Measurements from ENCODE around the gene RNF213. TPM values are rescaled to one million over a fixed set of nuclear protein-coding genes. Genes with fewer than 3 reads are reported as not detected.

Gene RNF213
- total and polyA plus RNA-seq, 4 donors, result 67.0 to 198 (median 106) TPM

DNA sequence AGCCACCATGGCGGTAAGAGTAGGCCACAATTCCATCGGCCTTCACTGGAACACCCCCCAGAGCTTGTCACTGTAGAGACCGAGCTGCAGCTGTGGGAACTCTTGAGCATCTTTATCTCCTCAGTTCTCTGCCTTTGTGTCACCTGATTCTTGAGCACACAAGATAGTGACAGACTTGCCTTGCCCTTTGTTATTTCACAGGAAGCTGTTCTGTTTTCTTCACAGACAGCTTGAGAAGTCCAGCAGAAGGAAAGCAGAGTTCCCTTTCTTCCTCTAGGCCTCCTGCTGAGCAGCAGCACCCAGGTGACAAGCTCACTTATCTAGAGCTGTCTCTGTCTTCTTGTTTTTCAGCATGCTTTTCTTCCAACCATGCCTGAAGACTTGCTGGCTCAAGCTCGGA is 115.9 kb downstream of the RNF213 start:
- ATAC-seq (ENCODE audit: insufficient read depth, low FRiP score), result no peak
- Histone ChIP-seq H3K27me3 (ENCODE audit: control insufficient read depth in 3 of 3, insufficient read depth in 3 of 3, low read length in 2 of 3) (no peaks in the 10 kb centered on the region), H3K9me3 (ENCODE audit: control insufficient read depth in 4 of 4, insufficient read depth in 3 of 4, low read length in 3 of 4) (no peaks in the 10 kb centered on the region), H3K27ac (ENCODE audit: low read depth in 1 of 2, low read length in 1 of 2) (no peak overlapping the region), H3K9ac (ENCODE audit: insufficient read depth in 1 of 2, low read length in 2 of 2) (no peak overlapping the region), H3K4me3 (no peak overlapping the region), H3K4me1 (ENCODE audit: control insufficient read depth in 5 of 5, insufficient read depth in 5 of 5, low read length in 5 of 5) (no peaks in the 10 kb centered on the region), H3K36me3 (ENCODE audit: control insufficient read depth in 4 of 4, insufficient read depth in 4 of 4, low read length in 4 of 4) (peaks cover 31 to 69% (median 39%) of the 10 kb centered on the region in 4 donors)
- WGBS, 2 donors, result 91 to 95% methylated on average over 4 of the region's 4 CpGs
- no peak for DNase-seq
- TF ChIP-seq CTCF (IDR thresholded peaks at IDR 0.05; ENCODE audit: control extremely low read depth, extremely low read depth), result no peak

DNA sequence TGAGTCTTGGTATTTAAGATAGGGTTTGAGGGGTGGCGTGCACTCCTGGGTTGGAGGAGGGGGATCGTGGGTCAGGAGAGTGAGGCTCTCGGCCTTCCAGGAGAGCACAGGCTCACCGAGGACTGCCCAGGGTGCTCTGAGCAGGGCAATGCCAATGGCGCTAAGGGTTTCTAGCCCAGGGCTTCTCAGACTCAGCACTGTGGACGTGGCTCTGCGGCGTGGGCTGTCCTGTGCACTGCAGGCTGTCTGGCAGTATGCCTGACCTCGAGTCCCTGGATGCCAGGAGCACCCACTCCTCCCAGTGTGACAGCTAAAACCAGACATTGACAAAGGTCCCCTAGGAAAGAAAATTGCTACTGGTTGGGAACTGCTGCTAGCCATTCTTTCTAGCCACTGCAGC is 117.1 kb downstream of the RNF213 start:
- Histone ChIP-seq H3K4me1 (ENCODE audit: control insufficient read depth in 5 of 5, insufficient read depth in 5 of 5, low read length in 5 of 5) (no peaks in the 10 kb centered on the region), H3K9me3 (ENCODE audit: control insufficient read depth in 4 of 4, insufficient read depth in 3 of 4, low read length in 3 of 4) (no peaks in the 10 kb centered on the region), H3K36me3 (ENCODE audit: control insufficient read depth in 4 of 4, insufficient read depth in 4 of 4, low read length in 4 of 4) (peaks cover 27 to 70% (median 36%) of the 10 kb centered on the region in 4 donors), H3K4me3 (no peak overlapping the region), H3K9ac (ENCODE audit: insufficient read depth in 1 of 2, low read length in 2 of 2) (no peak overlapping the region), H3K27ac (ENCODE audit: low read depth in 1 of 2, low read length in 1 of 2) (no peak overlapping the region), H3K27me3 (ENCODE audit: control insufficient read depth in 3 of 3, insufficient read depth in 3 of 3, low read length in 2 of 3) (no peaks in the 10 kb centered on the region)
- ATAC-seq (ENCODE audit: insufficient read depth, low FRiP score) (no peak), DNase-seq (no peak)
- TF ChIP-seq CTCF (IDR thresholded peaks at IDR 0.05; ENCODE audit: control extremely low read depth, extremely low read depth), result no peak
- 95 to 96% methylated on average over 9 of the region's 9 CpGs for WGBS, 2 donors

DNA sequence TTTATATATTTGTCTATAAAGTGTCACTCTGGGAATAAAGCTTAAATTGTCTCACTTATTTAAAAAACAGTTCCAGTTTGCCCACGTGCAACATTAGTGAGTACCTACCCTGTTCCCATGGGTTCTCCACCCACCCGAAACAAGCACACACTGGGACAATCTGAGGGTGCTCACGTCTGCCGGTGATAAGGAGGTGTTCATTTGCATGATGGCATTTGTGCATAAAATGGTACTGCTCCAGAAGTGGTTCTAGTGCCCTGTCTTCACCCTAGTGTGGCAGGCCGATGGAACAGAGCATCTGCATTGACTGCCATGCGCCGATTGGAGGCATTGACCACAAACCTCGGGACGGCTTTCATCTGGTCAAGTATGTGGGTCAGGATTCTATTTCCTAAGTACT is 118.7 kb downstream of the RNF213 start:
- 92 to 94% methylated on average over 9 of the region's 9 CpGs for WGBS, 2 donors
- no peak for TF ChIP-seq CTCF (IDR thresholded peaks at IDR 0.05; ENCODE audit: control extremely low read depth, extremely low read depth)
- no peak overlapping the region for H3K9ac ChIP-seq (ENCODE audit: insufficient read depth in 1 of 2, low read length in 2 of 2)
- H3K9me3 ChIP-seq (ENCODE audit: control insufficient read depth in 4 of 4, insufficient read depth in 3 of 4, low read length in 3 of 4), result no peaks in the 10 kb centered on the region
- H3K4me3 ChIP-seq, result no peak overlapping the region
- no peak overlapping the region for H3K27ac ChIP-seq (ENCODE audit: low read depth in 1 of 2, low read length in 1 of 2)
- no peak for ATAC-seq (ENCODE audit: insufficient read depth, low FRiP score)
- H3K27me3 ChIP-seq (ENCODE audit: control insufficient read depth in 3 of 3, insufficient read depth in 3 of 3, low read length in 2 of 3), result no peaks in the 10 kb centered on the region
- DNase-seq, result no peak
- peaks cover 21 to 64% (median 42%) of the 10 kb centered on the region in 4 donors for H3K36me3 ChIP-seq (ENCODE audit: control insufficient read depth in 4 of 4, insufficient read depth in 4 of 4, low read length in 4 of 4)
- no peaks in the 10 kb centered on the region for H3K4me1 ChIP-seq (ENCODE audit: control insufficient read depth in 5 of 5, insufficient read depth in 5 of 5, low read length in 5 of 5)

DNA sequence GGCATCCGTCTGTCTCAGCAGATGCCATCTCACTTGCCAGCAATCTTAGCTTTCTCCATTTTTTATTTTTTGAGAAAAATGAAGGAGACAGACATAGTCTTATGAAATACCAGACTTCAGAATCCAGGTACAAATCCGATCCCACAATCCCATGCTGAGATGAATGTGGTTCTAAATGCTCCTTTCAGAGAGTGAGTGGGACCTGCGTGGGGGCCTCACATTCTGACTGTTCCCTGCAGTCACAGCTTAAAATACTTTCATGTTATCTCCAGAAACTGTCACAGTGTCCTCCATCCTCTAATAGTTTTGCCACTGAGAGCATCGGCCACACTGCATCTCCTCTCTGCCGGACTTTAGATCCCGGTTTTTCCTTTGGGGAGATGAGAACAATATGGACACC is 119.4 kb downstream of the RNF213 start:
- no peak for ATAC-seq (ENCODE audit: insufficient read depth, low FRiP score)
- Histone ChIP-seq H3K27ac (ENCODE audit: low read depth in 1 of 2, low read length in 1 of 2) (no peak overlapping the region), H3K4me1 (ENCODE audit: control insufficient read depth in 5 of 5, insufficient read depth in 5 of 5, low read length in 5 of 5) (no peaks in the 10 kb centered on the region), H3K27me3 (ENCODE audit: control insufficient read depth in 3 of 3, insufficient read depth in 3 of 3, low read length in 2 of 3) (no peaks in the 10 kb centered on the region), H3K9ac (ENCODE audit: insufficient read depth in 1 of 2, low read length in 2 of 2) (no peak overlapping the region), H3K9me3 (ENCODE audit: control insufficient read depth in 4 of 4, insufficient read depth in 3 of 4, low read length in 3 of 4) (no peaks in the 10 kb centered on the region), H3K4me3 (no peak overlapping the region), H3K36me3 (ENCODE audit: control insufficient read depth in 4 of 4, insufficient read depth in 4 of 4, low read length in 4 of 4) (peaks cover 19 to 66% (median 45%) of the 10 kb centered on the region in 4 donors)
- 95 to 97% methylated on average over 6 of the region's 6 CpGs for WGBS, 2 donors
- DNase-seq, result no peak
- no peak for TF ChIP-seq CTCF (IDR thresholded peaks at IDR 0.05; ENCODE audit: control extremely low read depth, extremely low read depth)

Data from lung (tissue), 12 donors.